Ascending aorta (tissue), 2 donors: ENCODE measurements around the gene EIF4E3. TPM values are rescaled to one million over a fixed set of nuclear protein-coding genes. Genes with fewer than 3 reads are reported as not detected.

Experiments
- DNase-seq, 2 donors: peaks; one replicate each; pipeline ENCODE4 v3.0.0-alpha.2; 2019; ENCODE audit warnings: low spot score in 2 of 2
- H3K27ac ChIP-seq, 2 donors: fragments of 200-600 bp; sonication (generic); one replicate each; pipeline ENCODE4 v1.5.1; 2016 to 2017; ENCODE audit warnings: mild to moderate bottlenecking in 1 of 2
- H3K27me3 ChIP-seq: fragments of 200-600 bp; sonication (generic); one replicate; pipeline ENCODE4 v1.5.1; 2017
- H3K36me3 ChIP-seq, 2 donors: fragments of 200-600 bp; sonication (generic); one replicate each; pipeline ENCODE4 v1.5.1; 2016
- H3K4me1 ChIP-seq, 2 donors: fragments of 200-600 bp; sonication (generic); one replicate each; pipeline ENCODE4 v1.5.1; 2016 to 2017; ENCODE audit warnings: mild to moderate bottlenecking in 1 of 2
- H3K4me3 ChIP-seq, 2 donors: fragments of 200-600 bp; sonication (generic); one replicate each; pipeline ENCODE4 v1.5.1; 2016 to 2017; ENCODE audit warnings: mild to moderate bottlenecking in 1 of 2
- H3K9me3 ChIP-seq, 2 donors: fragments of 200-600 bp; sonication (generic); one replicate each; pipeline ENCODE4 v1.5.1; 2016
- CTCF ChIP-seq, 3 experiments: fragments of 200-600 bp in 2 of 3; fragments of 450-650 bp in 1 of 3; sonication (generic) in 2 of 3; IDR thresholded peaks; one replicate each; pipeline ENCODE4 v1.5.1; 2016 to 2019; ENCODE audit warnings: antibody characterized with exemption in 3 of 3, mild to moderate bottlenecking in 1 of 3, moderate library complexity in 1 of 3
- intact Hi-C: fragments of 100-400 bp; cut with DNase I; formaldehyde crosslinking; loops from one replicate; pipeline ENCODE4 v1.15.1; 2023
- total RNA-seq: library from RNA; depleted of rRNA; stranded (reverse); fragments of >200 nt; gene quantifications from one replicate; pipeline ENCODE4 v1.1.0, GENCODE V29; 2016

Gene EIF4E3
- total RNA-seq, 1 donor from 2014 or later: 4.4 TPM

GRCh38 chr3:71625676-71626075 lies 99.5 kb downstream of the EIF4E3 start:
- no peak for DNase-seq
- Histone ChIP-seq H3K36me3 (no peaks in the 10 kb centered on the region), H3K4me1 (no peaks in the 10 kb centered on the region), H3K9me3 (no peaks in the 10 kb centered on the region), H3K4me3 (no peak overlapping the region), H3K27me3 (no peaks in the 10 kb centered on the region), H3K27ac (no peak overlapping the region)
- intact Hi-C loops: no loop called here
- no peak for TF ChIP-seq CTCF (IDR thresholded peaks at IDR 0.05)

Other genes starting within 250 kb of the EIF4E3 start
- gene FOXP1, start 141.7 kb downstream of the EIF4E3 start, total RNA-seq: 171 TPM
- 2.4 TPM for gene GPR27, start 28.5 kb upstream of the EIF4E3 start, total RNA-seq
- gene PROK2, start 59.7 kb upstream of the EIF4E3 start, total RNA-seq: not detected